Sciatic nerve (tissue), 2 donors: Measurements from ENCODE around the gene CTU1. TPM values are rescaled to one million over a fixed set of nuclear protein-coding genes. Genes with fewer than 3 reads are reported as not detected.

Experiments used
- ATAC-seq: fragments of 200-7000 bp; cut with Tn5 transposase; one replicate; pipeline ENCODE4 v1.9.1; 2020; ENCODE audit warnings: mild to moderate bottlenecking, moderate library complexity
- DNase-seq: peaks from one replicate; pipeline ENCODE4 v3.0.0-alpha.2; 2020; ENCODE audit warnings: low spot score
- intact Hi-C: fragments of 100-400 bp; cut with DNase I; formaldehyde crosslinking; loops from one replicate; pipeline ENCODE4 v1.14.2; 2022
- total RNA-seq: library from RNA; stranded (reverse); fragmentation: NEBNext Ultra II Directional; extraction: Animal tissue kit (Norgen Biotek cat#: 25700); gene quantifications from one replicate; pipeline ENCODE4 v1.2.1, GENCODE V29; 2021
- donor health status: DM: no; HTN: no; CAD: no.
- donor health status: DM: no; HTN: no; CAD: no.

CTU1 gene
- total RNA-seq, 1 donor from 2014 or later = 6.1 TPM

- ATAC-seq (no peak), DNase-seq (peak; percentile 58)
- intact Hi-C loops = no loop called here
These were observed 28.0 kb upstream of the CTU1 start for GRCh38 chr19:51135986-51136762.

- intact Hi-C loops = no loop called here
- DNase-seq = no peak
- ATAC-seq = no peak
These were observed 26.8 kb upstream of the CTU1 start for GRCh38 chr19:51135004-51135403.

- intact Hi-C loops = no loop called here
- DNase-seq (peak; percentile 68), ATAC-seq (peak; percentile 31)
These were observed 23.8 kb upstream of the CTU1 start for GRCh38 chr19:51131780-51132680.

- intact Hi-C loops = no loop called here
- DNase-seq (peak; percentile 26), ATAC-seq (no peak)
These were observed 21.5 kb upstream of the CTU1 start for GRCh38 chr19:51129716-51130115.

GRCh38 chr19:51128227-51128626 lies 20.0 kb upstream of the CTU1 start:
- intact Hi-C loops = no loop called here
- no peak for ATAC-seq
- DNase-seq = peak; percentile 41

GRCh38 chr19:51127755-51128154 lies 19.5 kb upstream of the CTU1 start:
- ATAC-seq (peak; percentile 62), DNase-seq (peak; percentile 54)
- intact Hi-C loops = no loop called here

GRCh38 chr19:51127032-51127431 lies 18.8 kb upstream of the CTU1 start:
- ATAC-seq = no peak
- intact Hi-C loops = no loop called here
- DNase-seq = peak; percentile 48

- no peak for ATAC-seq
- intact Hi-C loops = no loop called here
- DNase-seq = peak; percentile 54
These were observed 17.3 kb upstream of the CTU1 start for GRCh38 chr19:51125421-51126075.

- intact Hi-C loops = no loop called here
- peak; percentile 62 for DNase-seq
- ATAC-seq = peak; percentile 76
These were observed 16.5 kb upstream of the CTU1 start, which contains the start of gene SIGLEC9 for GRCh38 chr19:51124729-51125128. Gene SIGLEC9 (plus strand): TSS chr19:51124906. CDS start chr19:51124975, 69 bp downstream.

- DNase-seq = peak; percentile 54
- intact Hi-C loops = no loop called here
- no peak for ATAC-seq
These were observed 16.0 kb upstream of the CTU1 start for GRCh38 chr19:51124216-51124615.

- DNase-seq (no peak), ATAC-seq (no peak)
- intact Hi-C loops = no loop called here
These were observed 15.6 kb upstream of the CTU1 start for GRCh38 chr19:51123802-51124201.

GRCh38 chr19:51123381-51123800 lies 15.2 kb upstream of the CTU1 start:
- DNase-seq (no peak), ATAC-seq (no peak)
- intact Hi-C loops = no loop called here

- DNase-seq (no peak), ATAC-seq (no peak)
- intact Hi-C loops = no loop called here
These were observed 14.1 kb upstream of the CTU1 start for GRCh38 chr19:51122112-51122981.

GRCh38 chr19:51121257-51121656 lies 13.0 kb upstream of the CTU1 start:
- intact Hi-C loops = no loop called here
- ATAC-seq (no peak), DNase-seq (no peak)

- intact Hi-C loops = no loop called here
- ATAC-seq (no peak), DNase-seq (no peak)
These were observed 12.0 kb upstream of the CTU1 start for GRCh38 chr19:51120160-51120559.

GRCh38 chr19:51119611-51120010 lies 11.4 kb upstream of the CTU1 start:
- intact Hi-C loops = no loop called here
- ATAC-seq = no peak
- no peak for DNase-seq

GRCh38 chr19:51119101-51119500 lies 10.9 kb upstream of the CTU1 start:
- no peak for ATAC-seq
- intact Hi-C loops = no loop called here
- no peak for DNase-seq

- ATAC-seq (no peak), DNase-seq (no peak)
- intact Hi-C loops = no loop called here
These were observed 8.6 kb upstream of the CTU1 start for GRCh38 chr19:51116736-51117286.
